GM18907 (cell line): ENCODE results near the gene PIM1.
A peak's percentile ranks its signal among the peaks of the same experiment; 100 is the strongest.

ENCODE experiments used
- ATAC-seq: cut with Tn5 transposase; IDR thresholded peaks from one replicate; pipeline ENCODE4 v1.9.1; 2021; ENCODE audit warnings: mild to moderate bottlenecking, moderate library complexity; ENCODE audit not compliant: unreplicated experiment

PIM1 gene

GRCh38 chr6:37137201-37138090, 32.5 kb upstream of the PIM1 start:
- no peak for ATAC-seq

- ATAC-seq = no peak
Observed at GRCh38 chr6:37138856-37139229, 31.1 kb upstream of the PIM1 start.

- ATAC-seq = no peak
Observed at GRCh38 chr6:37139230-37139962, 30.6 kb upstream of the PIM1 start.

- ATAC-seq = no peak
Observed at GRCh38 chr6:37140145-37140544, 29.8 kb upstream of the PIM1 start.

- ATAC-seq = no peak
Observed at GRCh38 chr6:37141281-37142049, 28.5 kb upstream of the PIM1 start.

GRCh38 chr6:37142050-37142614, 27.8 kb upstream of the PIM1 start:
- ATAC-seq = no peak

- no peak for ATAC-seq
Observed at GRCh38 chr6:37143585-37143984, 26.4 kb upstream of the PIM1 start.

GRCh38 chr6:37145443-37145842, 24.5 kb upstream of the PIM1 start:
- no peak for ATAC-seq

- ATAC-seq = no peak
Observed at GRCh38 chr6:37146735-37147157, 23.2 kb upstream of the PIM1 start.

GRCh38 chr6:37149745-37150144, 20.2 kb upstream of the PIM1 start:
- ATAC-seq = no peak

- ATAC-seq = no peak
Observed at GRCh38 chr6:37150314-37150713, 19.6 kb upstream of the PIM1 start.

GRCh38 chr6:37155394-37156312, 14.3 kb upstream of the PIM1 start:
- ATAC-seq = peak; percentile 92

GRCh38 chr6:37158508-37158907, 11.4 kb upstream of the PIM1 start:
- ATAC-seq = no peak

GRCh38 chr6:37160922-37161778, 8.8 kb upstream of the PIM1 start:
- peak; percentile 70 for ATAC-seq

GRCh38 chr6:37162740-37163139, 7.2 kb upstream of the PIM1 start:
- ATAC-seq = no peak

GRCh38 chr6:37168163-37168758, 1.7 kb upstream of the PIM1 start:
- ATAC-seq = no peak

- no peak for ATAC-seq
Observed at GRCh38 chr6:37168811-37169495, 999 bp upstream of the PIM1 start.
